ENCODE data around the gene INHA.

INHA gene

GRCh38 chr2:219545295-219545942 is 26.7 kb upstream of the INHA start:
- H3K4me3 Mint-ChIP-seq = no peak overlapping the region
- H3K9me3 Mint-ChIP-seq = no peaks in the 10 kb centered on the region
- H3K36me3 Mint-ChIP-seq (ENCODE audit: insufficient read depth) = peaks cover 3% of the 10 kb centered on the region
- peaks cover 7 to 33% of the 10 kb centered on the region in 2 donors for H3K27me3 Mint-ChIP-seq
- H3K27ac Mint-ChIP-seq = no peak overlapping the region
- peaks cover 13 to 22% of the 10 kb centered on the region in 2 donors for H3K4me1 Mint-ChIP-seq (ENCODE audit: low read depth in 2 of 2)
- DNase-seq (no peak), ATAC-seq (replicated peaks) (no peak)

- H3K4me1 Mint-ChIP-seq (ENCODE audit: low read depth in 2 of 2) = peaks cover 14 to 22% of the 10 kb centered on the region in 2 donors
- H3K4me3 Mint-ChIP-seq = no peak overlapping the region
- DNase-seq (no peak), ATAC-seq (replicated peaks) (no peak)
- no peak overlapping the region for H3K27ac Mint-ChIP-seq
- no peaks in the 10 kb centered on the region for H3K9me3 Mint-ChIP-seq
- H3K36me3 Mint-ChIP-seq (ENCODE audit: insufficient read depth) = peaks cover 3% of the 10 kb centered on the region
- peaks cover 13 to 38% of the 10 kb centered on the region in 2 donors for H3K27me3 Mint-ChIP-seq
These were observed 26.2 kb upstream of the INHA start for GRCh38 chr2:219545943-219546352.

GRCh38 chr2:219547621-219548020 is 24.5 kb upstream of the INHA start:
- no peak overlapping the region for H3K4me3 Mint-ChIP-seq
- ATAC-seq (replicated peaks) (no peak), DNase-seq (no peak)
- H3K9me3 Mint-ChIP-seq = no peaks in the 10 kb centered on the region
- H3K27me3 Mint-ChIP-seq = peaks cover 20 to 53% of the 10 kb centered on the region in 2 donors
- peaks cover 18 to 21% of the 10 kb centered on the region in 2 donors for H3K4me1 Mint-ChIP-seq (ENCODE audit: low read depth in 2 of 2)
- no peaks in the 10 kb centered on the region for H3K36me3 Mint-ChIP-seq (ENCODE audit: insufficient read depth)
- no peak overlapping the region for H3K27ac Mint-ChIP-seq

GRCh38 chr2:219548990-219549389 is 23.1 kb upstream of the INHA start:
- peaks cover 15 to 17% of the 10 kb centered on the region in 2 donors for H3K4me1 Mint-ChIP-seq (ENCODE audit: low read depth in 2 of 2)

GRCh38 chr2:219549619-219550018 is 22.5 kb upstream of the INHA start:
- Mint-ChIP-seq H3K4me3 (no peak overlapping the region), H3K36me3 (ENCODE audit: insufficient read depth) (peaks cover 4% of the 10 kb centered on the region), H3K4me1 (ENCODE audit: low read depth in 2 of 2) (peaks cover 11% of the 10 kb centered on the region in 2 donors), H3K9me3 (no peaks in the 10 kb centered on the region), H3K27ac (no peak overlapping the region), H3K27me3 (peaks cover 34 to 70% of the 10 kb centered on the region in 2 donors)
- DNase-seq = no peak
- no peak for ATAC-seq (replicated peaks)

More at GRCh38 chr2:219548990-219549389, 23.1 kb upstream of the INHA start:
- no peak for DNase-seq
- ATAC-seq (replicated peaks) = no peak
- Mint-ChIP-seq H3K27ac (no peak overlapping the region), H3K36me3 (ENCODE audit: insufficient read depth) (peaks cover under 1% of the 10 kb centered on the region), H3K9me3 (no peaks in the 10 kb centered on the region), H3K27me3 (peaks cover 28 to 63% of the 10 kb centered on the region in 2 donors), H3K4me3 (no peak overlapping the region)

GRCh38 chr2:219551441-219552381 is 20.4 kb upstream of the INHA start:
- H3K27ac Mint-ChIP-seq = no peak overlapping the region
- H3K27me3 Mint-ChIP-seq = peaks cover 50 to 91% of the 10 kb centered on the region in 2 donors

GRCh38 chr2:219552382-219553167 is 19.5 kb upstream of the INHA start:
- ATAC-seq (replicated peaks) = peak; percentile 96
- H3K4me1 Mint-ChIP-seq (ENCODE audit: low read depth in 2 of 2) = peaks cover 8% of the 10 kb centered on the region in 2 donors
- H3K27ac Mint-ChIP-seq = no peak overlapping the region
- peak; percentile 71 to 79 (median 72) for DNase-seq
- H3K27me3 Mint-ChIP-seq = peaks cover 52 to 88% of the 10 kb centered on the region in 2 donors
- no peaks in the 10 kb centered on the region for H3K9me3 Mint-ChIP-seq
- H3K4me3 Mint-ChIP-seq = peak overlapping the region; percentile 84 to 90
- peaks cover 4% of the 10 kb centered on the region for H3K36me3 Mint-ChIP-seq (ENCODE audit: insufficient read depth)

More at GRCh38 chr2:219551441-219552381, 20.4 kb upstream of the INHA start:
- Mint-ChIP-seq H3K4me1 (ENCODE audit: low read depth in 2 of 2) (peaks cover 8% of the 10 kb centered on the region in 2 donors), H3K4me3 (peak overlapping the region; percentile 84 to 90), H3K36me3 (ENCODE audit: insufficient read depth) (peaks cover 4% of the 10 kb centered on the region), H3K9me3 (no peaks in the 10 kb centered on the region)
- ATAC-seq (replicated peaks) (peak; percentile 11), DNase-seq (peak in 1 of 3 experiments; percentile 14)

GRCh38 chr2:219553168-219553417 is 19.0 kb upstream of the INHA start:
- Mint-ChIP-seq H3K9me3 (no peaks in the 10 kb centered on the region), H3K27me3 (peaks cover 52 to 87% of the 10 kb centered on the region in 2 donors), H3K4me1 (ENCODE audit: low read depth in 2 of 2) (peaks cover 8% of the 10 kb centered on the region in 2 donors), H3K4me3 (peak overlapping the region in 1 of 2 donors; percentile 29), H3K36me3 (ENCODE audit: insufficient read depth) (peaks cover 4% of the 10 kb centered on the region), H3K27ac (no peak overlapping the region)
- ATAC-seq (replicated peaks) (no peak), DNase-seq (no peak)

- H3K27ac Mint-ChIP-seq = no peak overlapping the region
- peak overlapping the region; percentile 29 to 33 for H3K4me3 Mint-ChIP-seq
- ATAC-seq (replicated peaks) = no peak
These were observed 18.6 kb upstream of the INHA start for GRCh38 chr2:219553463-219553963.

GRCh38 chr2:219554350-219554749 is 17.8 kb upstream of the INHA start:
- DNase-seq = no peak
- H3K9me3 Mint-ChIP-seq = no peaks in the 10 kb centered on the region
- H3K36me3 Mint-ChIP-seq (ENCODE audit: insufficient read depth) = peaks cover 4% of the 10 kb centered on the region
- H3K4me3 Mint-ChIP-seq = no peak overlapping the region
- peaks cover 57 to 87% of the 10 kb centered on the region in 2 donors for H3K27me3 Mint-ChIP-seq
- ATAC-seq (replicated peaks) = no peak
- H3K27ac Mint-ChIP-seq = no peak overlapping the region
- peaks cover 8% of the 10 kb centered on the region in 2 donors for H3K4me1 Mint-ChIP-seq (ENCODE audit: low read depth in 2 of 2)

More at GRCh38 chr2:219553463-219553963, 18.6 kb upstream of the INHA start:
- Mint-ChIP-seq H3K4me1 (ENCODE audit: low read depth in 2 of 2) (peaks cover 8% of the 10 kb centered on the region in 2 donors), H3K36me3 (ENCODE audit: insufficient read depth) (peaks cover 4% of the 10 kb centered on the region), H3K9me3 (no peaks in the 10 kb centered on the region), H3K27me3 (peaks cover 53 to 87% of the 10 kb centered on the region in 2 donors)
- DNase-seq = no peak

- Mint-ChIP-seq H3K27me3 (peaks cover 57 to 88% of the 10 kb centered on the region in 2 donors), H3K9me3 (no peaks in the 10 kb centered on the region), H3K4me1 (ENCODE audit: low read depth in 2 of 2) (peaks cover 6 to 8% of the 10 kb centered on the region in 2 donors), H3K4me3 (no peak overlapping the region), H3K27ac (no peak overlapping the region), H3K36me3 (ENCODE audit: insufficient read depth) (peaks cover 4% of the 10 kb centered on the region)
- ATAC-seq (replicated peaks) (no peak), DNase-seq (no peak)
These were observed 16.2 kb upstream of the INHA start for GRCh38 chr2:219555956-219556355.

GRCh38 chr2:219556413-219556812 is 15.7 kb upstream of the INHA start:
- Mint-ChIP-seq H3K27ac (no peak overlapping the region), H3K36me3 (ENCODE audit: insufficient read depth) (peaks cover 4% of the 10 kb centered on the region), H3K4me3 (no peak overlapping the region), H3K9me3 (no peaks in the 10 kb centered on the region), H3K4me1 (ENCODE audit: low read depth in 2 of 2) (peaks cover 5 to 8% of the 10 kb centered on the region in 2 donors), H3K27me3 (peaks cover 55 to 88% of the 10 kb centered on the region in 2 donors)
- no peak for DNase-seq
- ATAC-seq (replicated peaks) = no peak

GRCh38 chr2:219557320-219557719 is 14.8 kb upstream of the INHA start:
- ATAC-seq (replicated peaks) = no peak
- H3K4me3 Mint-ChIP-seq = no peak overlapping the region
- no peak for DNase-seq
- H3K36me3 Mint-ChIP-seq (ENCODE audit: insufficient read depth) = peaks cover 4% of the 10 kb centered on the region
- no peak overlapping the region for H3K27ac Mint-ChIP-seq
- no peaks in the 10 kb centered on the region for H3K9me3 Mint-ChIP-seq
- no peaks in the 10 kb centered on the region for H3K4me1 Mint-ChIP-seq (ENCODE audit: low read depth in 2 of 2)
- H3K27me3 Mint-ChIP-seq = peaks cover 53 to 88% of the 10 kb centered on the region in 2 donors
